Measurements from ENCODE around the gene EFNA5. TPM values are rescaled to one million over a fixed set of nuclear protein-coding genes. Genes with fewer than 3 reads are reported as not detected.

The EFNA5 gene
- total RNA-seq, 4 donors from 2014 or later: 2.4 to 9.2 (median 3.9) TPM

DNA sequence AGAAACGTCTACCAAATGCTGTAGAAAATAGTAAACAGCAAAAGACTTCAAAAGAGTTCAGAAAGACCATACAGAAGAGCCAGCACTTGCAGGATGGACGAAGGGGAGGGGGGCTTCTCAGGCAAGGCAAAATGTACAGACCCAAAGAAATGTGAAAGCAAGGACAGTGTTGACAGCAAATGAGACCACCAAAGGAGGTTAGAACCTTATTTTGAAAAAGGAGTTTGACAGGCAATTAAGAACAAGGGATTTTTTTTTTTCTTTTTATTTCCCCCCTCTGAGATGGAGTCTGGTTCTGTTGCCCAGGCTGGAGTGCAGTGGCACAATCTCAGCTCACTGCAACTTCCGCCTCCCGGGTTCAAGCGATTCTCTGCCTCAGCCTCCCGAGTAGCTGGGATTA is 223.2 kb downstream of the EFNA5 start:
- Histone ChIP-seq H3K4me1 (no peaks in the 10 kb centered on the region), H3K4me3 (no peak overlapping the region), H3K27me3 (no peaks in the 10 kb centered on the region), H3K27ac (no peak overlapping the region), H3K36me3 (no peaks in the 10 kb centered on the region), H3K9me3 (no peaks in the 10 kb centered on the region)
- TF ChIP-seq EP300 (IDR thresholded peaks at IDR 0.05) (no peak), POLR2A (IDR thresholded peaks at IDR 0.05) (no peak), POLR2AphosphoS5 (IDR thresholded peaks at IDR 0.05) (no peak)
- TF ChIP-seq, protein P1, sequence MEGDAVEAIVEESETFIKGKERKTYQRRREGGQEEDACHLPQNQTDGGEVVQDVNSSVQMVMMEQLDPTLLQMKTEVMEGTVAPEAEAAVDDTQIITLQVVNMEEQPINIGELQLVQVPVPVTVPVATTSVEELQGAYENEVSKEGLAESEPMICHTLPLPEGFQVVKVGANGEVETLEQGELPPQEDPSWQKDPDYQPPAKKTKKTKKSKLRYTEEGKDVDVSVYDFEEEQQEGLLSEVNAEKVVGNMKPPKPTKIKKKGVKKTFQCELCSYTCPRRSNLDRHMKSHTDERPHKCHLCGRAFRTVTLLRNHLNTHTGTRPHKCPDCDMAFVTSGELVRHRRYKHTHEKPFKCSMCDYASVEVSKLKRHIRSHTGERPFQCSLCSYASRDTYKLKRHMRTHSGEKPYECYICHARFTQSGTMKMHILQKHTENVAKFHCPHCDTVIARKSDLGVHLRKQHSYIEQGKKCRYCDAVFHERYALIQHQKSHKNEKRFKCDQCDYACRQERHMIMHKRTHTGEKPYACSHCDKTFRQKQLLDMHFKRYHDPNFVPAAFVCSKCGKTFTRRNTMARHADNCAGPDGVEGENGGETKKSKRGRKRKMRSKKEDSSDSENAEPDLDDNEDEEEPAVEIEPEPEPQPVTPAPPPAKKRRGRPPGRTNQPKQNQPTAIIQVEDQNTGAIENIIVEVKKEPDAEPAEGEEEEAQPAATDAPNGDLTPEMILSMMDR (IDR thresholded peaks at IDR 0.05): no peak
- no peak for ATAC-seq
- WGBS, 2 donors (ENCODE audit: low coverage in 1 of 2): 60 to 82% methylated on average over 2 to 3 of the region's 6 CpGs

DNA sequence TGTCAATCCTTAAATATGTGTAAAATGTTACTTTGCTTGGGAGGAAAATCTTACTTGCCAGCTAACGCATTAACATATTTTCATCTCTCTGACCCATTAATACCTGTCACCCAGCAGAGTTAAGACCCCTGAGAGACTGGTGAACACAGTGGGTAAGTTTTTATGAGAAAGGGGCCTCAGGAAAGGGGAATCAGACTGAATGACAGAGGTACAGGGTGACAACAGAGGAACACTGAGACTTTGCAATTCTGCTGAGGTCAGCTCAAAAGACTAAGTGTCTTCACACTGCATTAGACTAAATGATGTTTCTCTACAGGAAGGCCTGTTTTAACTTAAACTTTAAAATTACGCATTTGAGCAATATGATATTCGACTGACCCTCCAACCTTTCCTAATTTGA is 223.8 kb downstream of the EFNA5 start:
- ATAC-seq: no peak
- H3K9me3 ChIP-seq: no peaks in the 10 kb centered on the region
- no peak overlapping the region for H3K27ac ChIP-seq
- H3K36me3 ChIP-seq: no peaks in the 10 kb centered on the region
- no peak overlapping the region for H3K4me3 ChIP-seq
- WGBS, 2 donors (ENCODE audit: low coverage in 1 of 2): 69 to 80% methylated on average over 3 of the region's 3 CpGs
- H3K4me1 ChIP-seq: no peaks in the 10 kb centered on the region
- no peaks in the 10 kb centered on the region for H3K27me3 ChIP-seq
- TF ChIP-seq, protein P1 (IDR thresholded peaks at IDR 0.05): no peak
- TF ChIP-seq POLR2A (IDR thresholded peaks at IDR 0.05) (no peak), POLR2AphosphoS5 (IDR thresholded peaks at IDR 0.05) (no peak), EP300 (IDR thresholded peaks at IDR 0.05) (no peak)

DNA sequence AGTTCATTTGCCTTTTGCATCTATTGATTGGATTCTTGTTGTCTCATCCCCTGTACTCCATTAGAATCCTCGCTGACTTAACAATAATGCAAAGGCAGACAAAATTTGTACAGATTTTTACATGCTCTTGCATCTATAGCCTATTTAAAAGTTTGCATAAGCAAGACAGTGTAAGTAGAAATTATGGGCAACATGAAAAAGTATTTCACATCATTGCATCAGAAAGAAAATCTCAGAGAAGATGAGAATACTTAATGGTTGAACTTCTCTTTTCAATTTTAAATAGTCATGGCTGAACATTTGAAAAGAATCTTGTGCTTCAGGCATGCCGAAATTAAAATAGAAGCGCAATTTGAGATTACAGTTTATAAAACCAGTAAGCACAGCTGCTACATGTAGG is 226.4 kb downstream of the EFNA5 start:
- Histone ChIP-seq H3K4me1 (no peaks in the 10 kb centered on the region), H3K27ac (no peak overlapping the region), H3K27me3 (no peaks in the 10 kb centered on the region), H3K4me3 (no peak overlapping the region), H3K9me3 (peaks cover 0 to 4% (median 0%) of the 10 kb centered on the region in 3 donors), H3K36me3 (no peaks in the 10 kb centered on the region)
- TF ChIP-seq, protein P1 (IDR thresholded peaks at IDR 0.05): no peak
- TF ChIP-seq EP300 (IDR thresholded peaks at IDR 0.05): no peak
- no peak for TF ChIP-seq POLR2A (IDR thresholded peaks at IDR 0.05)
- no peak for TF ChIP-seq POLR2AphosphoS5 (IDR thresholded peaks at IDR 0.05)
- no peak for ATAC-seq
- 76 to 93% methylated on average over 3 of the region's 3 CpGs for WGBS, 2 donors (ENCODE audit: low coverage in 1 of 2)

DNA sequence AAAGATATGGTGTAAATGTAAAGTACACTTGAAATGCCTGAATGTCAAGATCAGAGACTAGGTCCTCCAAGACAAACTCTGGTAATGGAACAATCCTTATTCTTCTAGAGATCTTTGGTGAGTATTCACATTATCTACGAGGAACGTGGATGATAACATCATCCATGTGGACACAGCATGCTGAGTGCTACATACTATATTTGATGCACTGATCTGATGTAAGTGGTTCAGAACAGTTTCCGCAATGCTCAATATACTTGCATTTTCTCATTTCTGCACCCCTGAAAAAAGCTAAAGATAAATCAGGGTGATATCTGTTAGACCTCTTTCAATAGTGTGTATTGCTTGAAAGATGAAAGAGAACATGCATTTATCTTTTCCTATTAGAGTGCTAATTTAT is 226.8 kb downstream of the EFNA5 start:
- Histone ChIP-seq H3K4me1 (no peaks in the 10 kb centered on the region), H3K9me3 (peaks cover 0 to 7% (median 0%) of the 10 kb centered on the region in 3 donors)
- TF ChIP-seq POLR2AphosphoS5 (IDR thresholded peaks at IDR 0.05) (no peak), EP300 (IDR thresholded peaks at IDR 0.05) (no peak)

DNA sequence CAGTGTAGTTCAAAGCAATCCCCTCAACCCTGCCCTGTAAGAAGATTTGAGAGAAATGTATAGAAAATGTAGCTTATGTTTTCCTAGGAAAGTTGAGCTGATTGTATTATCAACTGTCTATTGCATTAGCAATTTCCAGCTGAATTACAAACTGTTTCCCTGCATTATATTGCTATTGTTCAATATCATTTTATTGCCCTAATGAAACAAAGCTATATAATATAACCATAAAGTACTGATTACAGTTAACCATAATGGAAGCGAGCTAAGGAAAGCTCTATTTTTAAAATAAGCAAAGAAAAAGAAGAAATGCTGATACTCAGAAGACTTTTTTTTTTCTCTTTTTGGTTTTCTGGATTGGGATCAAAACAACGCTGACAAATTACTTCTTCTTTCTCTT is 228.3 kb downstream of the EFNA5 start:
- H3K36me3 ChIP-seq: no peaks in the 10 kb centered on the region
- H3K4me3 ChIP-seq: no peak overlapping the region
- TF ChIP-seq POLR2AphosphoS5 (IDR thresholded peaks at IDR 0.05) (no peak), EP300 (IDR thresholded peaks at IDR 0.05) (no peak), POLR2A (IDR thresholded peaks at IDR 0.05) (no peak)
- TF ChIP-seq, protein P1 (IDR thresholded peaks at IDR 0.05): no peak
- peaks cover 0 to 14% (median 0%) of the 10 kb centered on the region in 3 donors for H3K9me3 ChIP-seq
- H3K27me3 ChIP-seq: no peaks in the 10 kb centered on the region
- H3K27ac ChIP-seq: no peak overlapping the region
- ATAC-seq: no peak
- H3K4me1 ChIP-seq: no peaks in the 10 kb centered on the region
- 71 to 75% methylated on average over 1 to 2 of the region's 2 CpGs for WGBS, 2 donors (ENCODE audit: low coverage in 1 of 2)

More for the DNA sequence above, 226.8 kb downstream of the EFNA5 start:
- H3K36me3 ChIP-seq: no peaks in the 10 kb centered on the region
- H3K4me3 ChIP-seq: no peak overlapping the region
- no peak for ATAC-seq
- H3K27ac ChIP-seq: no peak overlapping the region
- WGBS, 2 donors (ENCODE audit: low coverage in 1 of 2): 88 to 100% methylated on average over 3 of the region's 3 CpGs
- no peaks in the 10 kb centered on the region for H3K27me3 ChIP-seq

Data from gastroesophageal sphincter (tissue), 4 donors.